ENCODE data around the gene ZC3H8. TPM values are rescaled to one million over a fixed set of nuclear protein-coding genes. Genes with fewer than 3 reads are reported as not detected.

ZC3H8 gene
- total RNA-seq (2022; extraction: Qiagen RNA extraction; ENCODE audit: low read depth) = 13.9 to 24.6 TPM (median 15.2 TPM) in 5 replicates

GRCh38 chr2:112254466-112255240 is at the start of gene ZC3H8:
Gene ZC3H8 (minus strand): TSS chr2:112255042. CDS start chr2:112254981, 61 bp downstream.

GRCh38 chr2:112275311-112275886 is 20.6 kb upstream of the ZC3H8 start, which contains the start of gene ZC3H6:
Gene ZC3H6 (plus strand): TSS chr2:112275597. CDS start chr2:112275995, 398 bp downstream.

Other genes starting within 250 kb of the ZC3H8 start
- gene TMEM87B, start 199.8 kb downstream of the ZC3H8 start, total RNA-seq (2022; extraction: Qiagen RNA extraction; ENCODE audit: low read depth) = 8.6 to 20.3 TPM (median 16.8 TPM) in 5 replicates
- 0.28 to 0.91 TPM (median 0.60 TPM) in 5 replicates for gene FBLN7, start 116.7 kb downstream of the ZC3H8 start, total RNA-seq (2022; extraction: Qiagen RNA extraction; ENCODE audit: low read depth)
- 0.26 to 0.85 TPM (median 0.33 TPM) in 5 replicates for gene ZC3H6, start 20.6 kb upstream of the ZC3H8 start, total RNA-seq (2022; extraction: Qiagen RNA extraction; ENCODE audit: low read depth)
- 2.0 to 4.1 TPM (median 2.7 TPM) in 5 replicates for gene RGPD8, start 178.6 kb upstream of the ZC3H8 start, total RNA-seq (2022; extraction: Qiagen RNA extraction; ENCODE audit: low read depth)
- 29.5 to 45.5 TPM (median 42.1 TPM) in 5 replicates for gene TTL, start 227.1 kb upstream of the ZC3H8 start, total RNA-seq (2022; extraction: Qiagen RNA extraction; ENCODE audit: low read depth)

Measured in A549 treated with ZK216348 at 1 μM for 4 hours (cell line).